IMR-90 (cell line): ENCODE results near the gene CEP72. TPM values are rescaled to one million over a fixed set of nuclear protein-coding genes. Genes with fewer than 3 reads are reported as not detected.

Experiments used
- ATAC-seq: fragments of 200-7000 bp; cut with Tn5 transposase; 2 replicates; pipeline ENCODE4 v1.9.1; 2020; ENCODE audit warnings: low read depth, mild to moderate bottlenecking, moderate library complexity
- BruUV-seq: library from RNA; stranded (reverse); fragments of 400-500 nt; replicated peaks from 2 replicates; lab custom pipeline; 2021; lab: Mats Ljungman, UMichigan
- CTCF ChIA-PET: fragments of 300-600 bp; formaldehyde crosslinking; extraction: SDS; loops from one replicate; lab custom pipeline; 2021; ENCODE audit warnings: antibody characterized with exemption; lab: Yijun Ruan, JAX
- POLR2A ChIA-PET: fragments of 300-600 bp; sonication (Branson Sonifier 250); formaldehyde crosslinking; loops from one replicate; lab custom pipeline; 2022; ENCODE audit warnings: antibody characterized with exemption; ENCODE audit not compliant: unreplicated experiment; lab: Charles Lee
- DNase-seq: peaks from one replicate; pipeline ENCODE4 v3.0.0; 2013
- H2AFZ ChIP-seq: replicated peaks from 2 replicates; pipeline ENCODE3; 2013; ENCODE audit warnings: low read length, mild to moderate bottlenecking; ENCODE audit not compliant: poor library complexity
- H2AK5ac ChIP-seq: 2 replicates; pipeline ENCODE4 v1.6.1; 2013; ENCODE audit warnings: low read depth, low read length, inconsistent platforms
- H2AK9ac ChIP-seq: replicated peaks from 2 replicates; pipeline ENCODE3; 2013; ENCODE audit warnings: mild to moderate bottlenecking, low read depth, low read length, moderate library complexity; ENCODE audit not compliant: poor library complexity
- H2BK120ac ChIP-seq: 2 replicates; pipeline ENCODE4 v1.6.1; 2013; ENCODE audit warnings: low read depth, low read length, inconsistent platforms
- H2BK15ac ChIP-seq: 3 replicates; pipeline ENCODE4 v1.6.1; 2013; ENCODE audit warnings: low read depth, low read length, inconsistent platforms
- H2BK20ac ChIP-seq: 2 replicates; pipeline ENCODE4 v1.6.1; 2013; ENCODE audit warnings: low read depth, mild to moderate bottlenecking, inconsistent platforms, low read length, moderate library complexity
- H2BK5ac ChIP-seq: 2 replicates; pipeline ENCODE4 v1.6.1; 2013; ENCODE audit warnings: mild to moderate bottlenecking, low read depth, low read length, inconsistent platforms; ENCODE audit not compliant: poor library complexity, severe bottlenecking
- H3K14ac ChIP-seq: replicated peaks from 2 replicates; pipeline ENCODE4 v1.6.1; 2013; ENCODE audit warnings: low read depth, low read length, inconsistent platforms
- H3K18ac ChIP-seq: 2 replicates; pipeline ENCODE4 v1.6.1; 2013; ENCODE audit warnings: low read depth, low read length, control low read depth
- H3K23ac ChIP-seq: 2 replicates; pipeline ENCODE4 v1.6.1; 2013; ENCODE audit warnings: low read depth, low read length, inconsistent platforms
- H3K27ac ChIP-seq: 2 replicates; pipeline ENCODE4 v1.5.1; 2013; ENCODE audit warnings: mild to moderate bottlenecking, control low read depth, low read length; ENCODE audit not compliant: insufficient read depth
- H3K27me3 ChIP-seq: 2 replicates; pipeline ENCODE4 v1.6.1; 2013; ENCODE audit warnings: low read length; ENCODE audit not compliant: control insufficient read depth, insufficient read depth
- H3K36me3 ChIP-seq: 2 replicates; pipeline ENCODE4 v1.6.1; 2013; ENCODE audit warnings: low read length, mixed read lengths; ENCODE audit not compliant: control insufficient read depth, insufficient read depth
- H3K4ac ChIP-seq: 2 replicates; pipeline ENCODE4 v1.6.1; 2013; ENCODE audit warnings: low read depth, low read length, inconsistent platforms
- H3K4me1 ChIP-seq: 2 replicates; pipeline ENCODE4 v1.6.1; 2013; ENCODE audit warnings: low read length, mixed read lengths; ENCODE audit not compliant: control insufficient read depth, insufficient read depth
- H3K4me2 ChIP-seq: 2 replicates; pipeline ENCODE4 v1.6.1; 2013; ENCODE audit warnings: low read depth, mild to moderate bottlenecking, control low read depth, low read length, moderate library complexity
- H3K4me3 ChIP-seq: 2 replicates; pipeline ENCODE4 v1.5.1; 2013; ENCODE audit warnings: low read depth, mild to moderate bottlenecking, control low read depth, low read length, moderate library complexity; ENCODE audit not compliant: insufficient read depth
- H3K56ac ChIP-seq: 2 replicates; pipeline ENCODE4 v1.6.1; 2013; ENCODE audit warnings: low read length, inconsistent platforms; ENCODE audit not compliant: insufficient read depth; ENCODE audit errors: extremely low read depth
- H3K79me1 ChIP-seq, 2 experiments: 2 replicates each; pipeline ENCODE4 v1.6.1; 2013; ENCODE audit warnings: low read length in 2 of 2, inconsistent platforms in 1 of 2, low read depth in 1 of 2
- H3K9ac ChIP-seq: 2 replicates; pipeline ENCODE4 v1.6.1; 2013; ENCODE audit warnings: low read depth, low read length, control low read depth
- H3K9me1 ChIP-seq: 2 replicates; pipeline ENCODE4 v1.6.1; 2013; ENCODE audit warnings: low read length, inconsistent platforms; ENCODE audit not compliant: insufficient read depth
- H3K9me3 ChIP-seq: 2 replicates; pipeline ENCODE4 v1.6.1; 2013; ENCODE audit warnings: low read length; ENCODE audit not compliant: control insufficient read depth, insufficient read depth
- H4K20me1 ChIP-seq: 2 replicates; pipeline ENCODE4 v1.6.1; 2013; ENCODE audit warnings: low read length, inconsistent platforms; ENCODE audit not compliant: insufficient read depth
- H4K5ac ChIP-seq: 2 replicates; pipeline ENCODE4 v1.6.1; 2013; ENCODE audit warnings: mild to moderate bottlenecking, low read depth, low read length, control low read depth
- H4K8ac ChIP-seq, 2 experiments: 2 replicates each; pipeline ENCODE4 v1.6.1; 2013; ENCODE audit warnings: low read depth in 2 of 2, low read length in 2 of 2, control low read depth in 1 of 2, inconsistent platforms in 1 of 2
- H4K91ac ChIP-seq: 2 replicates; pipeline ENCODE4 v1.6.1; 2013; ENCODE audit warnings: low read depth, low read length, inconsistent platforms; ENCODE audit not compliant: insufficient read depth
- BHLHE40 ChIP-seq: fragments of 150-350 bp; IDR thresholded peaks from 2 replicates; pipeline ENCODE4 v1.6.1; 2016; ENCODE audit warnings: mild to moderate bottlenecking, low read depth, low read length
- CEBPB ChIP-seq: IDR thresholded peaks from 2 replicates; pipeline ENCODE4 v1.6.1; 2012; ENCODE audit warnings: low read depth, low read length, improper control_type of control experiment
- CHD1 ChIP-seq: IDR thresholded peaks from 2 replicates; pipeline ENCODE4 v1.6.1; 2012; ENCODE audit warnings: low read depth, low read length, improper control_type of control experiment
- FOS ChIP-seq: fragments of 150-350 bp; IDR thresholded peaks from 2 replicates; pipeline ENCODE4 v1.6.1; 2016; ENCODE audit warnings: low read depth, low read length
- MAFK ChIP-seq: IDR thresholded peaks from 2 replicates; pipeline ENCODE4 v1.6.1; 2012; ENCODE audit warnings: low read depth, low read length, improper control_type of control experiment
- MAZ ChIP-seq: IDR thresholded peaks from 2 replicates; pipeline ENCODE4 v1.6.1; 2012; ENCODE audit warnings: low read depth, mild to moderate bottlenecking, low read length, improper control_type of control experiment, moderate library complexity, borderline replicate concordance
- MXI1 ChIP-seq: IDR thresholded peaks from 2 replicates; pipeline ENCODE4 v1.6.1; 2012; ENCODE audit warnings: low read depth, mild to moderate bottlenecking, low read length, moderate library complexity, borderline replicate concordance
- NFE2L2 ChIP-seq: fragments of 150-350 bp; IDR thresholded peaks from 2 replicates; pipeline ENCODE4 v1.6.1; 2016; ENCODE audit warnings: low read depth, mild to moderate bottlenecking, low read length
- POLR2A ChIP-seq: IDR thresholded peaks from 2 replicates; pipeline ENCODE4 v1.6.1; 2012; ENCODE audit warnings: mild to moderate bottlenecking, low read depth, low read length
- RAD21 ChIP-seq: IDR thresholded peaks from 2 replicates; pipeline ENCODE4 v1.6.1; 2012; ENCODE audit warnings: low read length, improper control_type of control experiment
- RCOR1 ChIP-seq: IDR thresholded peaks from 2 replicates; pipeline ENCODE4 v1.6.1; 2012; ENCODE audit warnings: mild to moderate bottlenecking, low read length, improper control_type of control experiment; ENCODE audit not compliant: insufficient replicate concordance
- RFX5 ChIP-seq: IDR thresholded peaks from 2 replicates; pipeline ENCODE4 v1.8.0; 2012; ENCODE audit warnings: low read depth, mild to moderate bottlenecking, low read length, moderate library complexity
- SMC3 ChIP-seq: fragments of 150-350 bp; IDR thresholded peaks from 2 replicates; pipeline ENCODE4 v1.6.1; 2016; ENCODE audit warnings: low read depth, mild to moderate bottlenecking, antibody characterized with exemption, low read length, moderate library complexity
- WGBS, 2 experiments: methylation state at CpG; one replicate each; pipeline versions ENCODE4 v1.1.5 to v1.1.7; 2013; ENCODE audit warnings: missing lambda C conversion rate in 2 of 2; ENCODE audit not compliant: insufficient read length in 1 of 2; ENCODE audit errors: extremely low coverage in 2 of 2; 5-methylcytosine and 5-hydroxymethylcytosine counted together
- dilution Hi-C: fragments of 300-500 bp; cut with HindIII; formaldehyde crosslinking; loops from one replicate; pipeline ENCODE4 v1.14.3; 2018; ENCODE audit warnings: low sequenced_read_pairs; ENCODE audit not compliant: unreplicated experiment
- in situ Hi-C: fragments of 300-500 bp; cut with MboI; formaldehyde crosslinking; loops from 3 replicates; pipeline ENCODE4 v1.14.3; 2019; ENCODE audit warnings: low sequenced_read_pairs, inconsistent platforms, mixed read lengths
- intact Hi-C: fragments of 100-400 bp; cut with micrococcal nuclease; formaldehyde crosslinking; loops from 2 replicates; pipeline ENCODE4 v1.10.0; 2022
- polyA plus RNA-seq, 3 experiments: library from polyadenylated mRNA; depleted of rRNA; stranded (reverse); fragments of >200 nt; gene quantifications; 2 replicates each; pipeline ENCODE4 v1.2.3, GENCODE V29; 2012; ENCODE audit warnings: low replicate concordance in 1 of 3
- total RNA-seq: library from RNA; depleted of rRNA; stranded (reverse); fragments of >200 nt; gene quantifications from 2 replicates; pipeline ENCODE4 v1.2.3, GENCODE V29; 2012
- TF ChIP-seq, protein P1 (sequence below): fragments of 150-350 bp; IDR thresholded peaks from 2 replicates; pipeline ENCODE4 v1.6.1; 2016; ENCODE audit warnings: low read depth, mild to moderate bottlenecking, low read length, moderate library complexity, borderline replicate concordance
- TF ChIP-seq, protein P2 (sequence below): fragments of 150-350 bp; IDR thresholded peaks from 2 replicates; pipeline ENCODE4 v1.6.1; 2017; ENCODE audit warnings: mild to moderate bottlenecking, antibody characterized with exemption, low read length, low read depth
- TF ChIP-seq, protein P3 (sequence below): conservative IDR thresholded peaks from 2 replicates; pipeline ENCODE4 v1.5.1; 2012; ENCODE audit warnings: mild to moderate bottlenecking, low read depth, low read length, improper control_type of control experiment

The CEP72 gene
- total and polyA plus RNA-seq, 2 of the 4 experiments (the other 2 are of a cell fraction) = 2.9 to 4.3 TPM

DNA sequence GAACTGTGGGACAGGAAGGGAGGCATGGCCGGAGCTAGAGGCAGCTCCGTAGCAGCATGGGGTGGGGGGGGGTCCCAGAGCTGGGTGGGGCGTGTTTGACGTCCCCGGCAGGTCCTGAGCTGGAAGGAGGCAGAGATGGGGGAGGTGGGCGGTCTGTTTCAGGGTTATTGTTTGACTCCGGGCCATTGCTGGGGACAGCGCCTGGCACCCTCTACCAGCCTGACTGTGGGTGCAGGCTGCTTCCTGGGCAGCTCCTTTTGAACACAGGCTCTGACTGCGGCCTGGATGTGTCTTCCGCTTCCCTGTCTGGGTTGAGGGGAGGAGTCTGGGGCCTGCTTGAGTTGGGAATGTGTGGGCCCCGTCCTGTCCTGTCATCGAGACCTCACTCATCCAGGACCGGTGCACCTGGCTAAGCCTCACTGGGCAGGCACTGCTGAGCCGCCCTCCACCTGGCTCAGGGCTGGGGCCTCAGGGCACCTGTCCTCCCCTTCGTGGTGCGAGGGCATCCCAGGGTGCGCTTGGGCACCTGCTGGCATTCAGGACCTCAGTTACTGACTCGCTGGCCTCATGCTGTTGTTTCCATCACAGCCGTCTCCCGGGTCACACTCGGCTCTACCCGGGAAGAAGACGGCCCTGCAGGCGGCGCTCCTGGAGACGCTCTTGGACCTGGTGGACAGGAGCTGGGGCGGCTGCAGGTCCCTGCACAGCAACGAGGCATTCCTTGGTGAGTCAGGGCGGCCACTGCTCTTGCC is 26.5 kb downstream of the CEP72 start:
- CTCF ChIA-PET = no interaction called here
- H3K9me3 ChIP-seq = no peaks in the 10 kb centered on the region; the same call in 1 of the 2 replicates

More for the DNA sequence above, 26.5 kb downstream of the CEP72 start:
- Histone ChIP-seq H3K36me3 (peaks cover 22% of the 10 kb centered on the region), H3K4me2 (no peak overlapping the region), H4K91ac (no peak overlapping the region), H2BK5ac (no peak overlapping the region), H2AK9ac (no peak overlapping the region), H3K18ac (no peak overlapping the region), H3K4me3 (no peak overlapping the region), H3K27ac (no peak overlapping the region), H2AK5ac (no peak overlapping the region), H3K9me1 (no peaks in the 10 kb centered on the region), H2BK120ac (no peak overlapping the region), H2BK20ac (no peak overlapping the region), H2BK15ac (no peak overlapping the region), H2AFZ (no peak overlapping the region), H4K5ac (no peak overlapping the region), H3K4ac (no peak overlapping the region), H3K4me1 (no peaks in the 10 kb centered on the region), H3K23ac (no peak overlapping the region), H3K14ac (no peak overlapping the region), H3K79me1 (no peaks in the 10 kb centered on the region), H3K56ac (no peak overlapping the region), H4K20me1 (no peaks in the 10 kb centered on the region), H3K9ac (no peak overlapping the region), H4K8ac (no peak overlapping the region), H3K27me3 (no peaks in the 10 kb centered on the region)
- no TSS peak for BruUV-seq
- no peak for ATAC-seq
- in situ Hi-C loops (no loop called here), dilution Hi-C loops (no loop called here), intact Hi-C loops (no loop called here)
- no peak for DNase-seq
- POLR2A ChIA-PET = no interaction called here
- WGBS, 2 experiments = 90% methylated on average over 18 of the region's 29 CpGs; no CpG with 5 or more reads in 1 of the 2 experiments
- no peak for TF ChIP-seq MAFK
- no peak for TF ChIP-seq NFE2L2
- no peak for TF ChIP-seq CEBPB
- no peak for TF ChIP-seq MAZ
- TF ChIP-seq, protein P1, sequence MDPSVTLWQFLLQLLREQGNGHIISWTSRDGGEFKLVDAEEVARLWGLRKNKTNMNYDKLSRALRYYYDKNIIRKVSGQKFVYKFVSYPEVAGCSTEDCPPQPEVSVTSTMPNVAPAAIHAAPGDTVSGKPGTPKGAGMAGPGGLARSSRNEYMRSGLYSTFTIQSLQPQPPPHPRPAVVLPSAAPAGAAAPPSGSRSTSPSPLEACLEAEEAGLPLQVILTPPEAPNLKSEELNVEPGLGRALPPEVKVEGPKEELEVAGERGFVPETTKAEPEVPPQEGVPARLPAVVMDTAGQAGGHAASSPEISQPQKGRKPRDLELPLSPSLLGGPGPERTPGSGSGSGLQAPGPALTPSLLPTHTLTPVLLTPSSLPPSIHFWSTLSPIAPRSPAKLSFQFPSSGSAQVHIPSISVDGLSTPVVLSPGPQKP = no peak
- no peak for TF ChIP-seq CHD1
- no peak for TF ChIP-seq MXI1
- no peak for TF ChIP-seq BHLHE40
- no peak for TF ChIP-seq FOS
- TF ChIP-seq POLR2A = no peak
- TF ChIP-seq, protein P2, sequence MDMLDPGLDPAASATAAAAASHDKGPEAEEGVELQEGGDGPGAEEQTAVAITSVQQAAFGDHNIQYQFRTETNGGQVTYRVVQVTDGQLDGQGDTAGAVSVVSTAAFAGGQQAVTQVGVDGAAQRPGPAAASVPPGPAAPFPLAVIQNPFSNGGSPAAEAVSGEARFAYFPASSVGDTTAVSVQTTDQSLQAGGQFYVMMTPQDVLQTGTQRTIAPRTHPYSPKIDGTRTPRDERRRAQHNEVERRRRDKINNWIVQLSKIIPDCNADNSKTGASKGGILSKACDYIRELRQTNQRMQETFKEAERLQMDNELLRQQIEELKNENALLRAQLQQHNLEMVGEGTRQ = no peak
- TF ChIP-seq RFX5 = no peak
- no peak for TF ChIP-seq RAD21
- no peak for TF ChIP-seq SMC3
- TF ChIP-seq, protein P3, sequence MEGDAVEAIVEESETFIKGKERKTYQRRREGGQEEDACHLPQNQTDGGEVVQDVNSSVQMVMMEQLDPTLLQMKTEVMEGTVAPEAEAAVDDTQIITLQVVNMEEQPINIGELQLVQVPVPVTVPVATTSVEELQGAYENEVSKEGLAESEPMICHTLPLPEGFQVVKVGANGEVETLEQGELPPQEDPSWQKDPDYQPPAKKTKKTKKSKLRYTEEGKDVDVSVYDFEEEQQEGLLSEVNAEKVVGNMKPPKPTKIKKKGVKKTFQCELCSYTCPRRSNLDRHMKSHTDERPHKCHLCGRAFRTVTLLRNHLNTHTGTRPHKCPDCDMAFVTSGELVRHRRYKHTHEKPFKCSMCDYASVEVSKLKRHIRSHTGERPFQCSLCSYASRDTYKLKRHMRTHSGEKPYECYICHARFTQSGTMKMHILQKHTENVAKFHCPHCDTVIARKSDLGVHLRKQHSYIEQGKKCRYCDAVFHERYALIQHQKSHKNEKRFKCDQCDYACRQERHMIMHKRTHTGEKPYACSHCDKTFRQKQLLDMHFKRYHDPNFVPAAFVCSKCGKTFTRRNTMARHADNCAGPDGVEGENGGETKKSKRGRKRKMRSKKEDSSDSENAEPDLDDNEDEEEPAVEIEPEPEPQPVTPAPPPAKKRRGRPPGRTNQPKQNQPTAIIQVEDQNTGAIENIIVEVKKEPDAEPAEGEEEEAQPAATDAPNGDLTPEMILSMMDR = no peak
- no peak for TF ChIP-seq RCOR1
